Measurements from ENCODE around the gene PRKG1. TPM values are rescaled to one million over a fixed set of nuclear protein-coding genes. Genes with fewer than 3 reads are reported as not detected.
A peak's percentile ranks its signal among the peaks of the same experiment; 100 is the strongest.

The PRKG1 gene
- total and polyA plus RNA-seq, 2 donors (not counting 1 experiment from before 2014, with no cell fraction given) = 45.8 to 71.8 TPM

DNA sequence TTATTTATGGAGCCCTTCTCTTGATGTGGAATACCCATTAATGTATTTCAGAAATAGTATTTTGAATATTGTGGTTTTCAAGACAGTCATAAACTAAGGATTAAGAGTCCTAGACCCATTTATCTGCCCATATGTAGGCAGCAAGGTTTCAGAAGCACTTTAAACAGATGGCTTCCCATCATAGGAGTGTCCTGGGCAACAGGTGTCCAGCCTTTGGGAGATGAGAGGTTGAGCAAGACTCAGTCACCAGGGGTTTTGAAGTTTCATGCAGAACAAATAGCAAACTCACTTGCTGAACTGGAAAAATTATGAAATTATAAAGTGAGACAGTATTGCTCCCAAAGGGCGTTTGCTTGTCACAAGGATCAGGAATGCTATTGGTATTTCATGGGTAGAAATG lies 818.0 kb downstream of the PRKG1 start:
- DNase-seq (ENCODE audit: low read depth in 2 of 2) = no peak
- TF ChIP-seq, protein P1, sequence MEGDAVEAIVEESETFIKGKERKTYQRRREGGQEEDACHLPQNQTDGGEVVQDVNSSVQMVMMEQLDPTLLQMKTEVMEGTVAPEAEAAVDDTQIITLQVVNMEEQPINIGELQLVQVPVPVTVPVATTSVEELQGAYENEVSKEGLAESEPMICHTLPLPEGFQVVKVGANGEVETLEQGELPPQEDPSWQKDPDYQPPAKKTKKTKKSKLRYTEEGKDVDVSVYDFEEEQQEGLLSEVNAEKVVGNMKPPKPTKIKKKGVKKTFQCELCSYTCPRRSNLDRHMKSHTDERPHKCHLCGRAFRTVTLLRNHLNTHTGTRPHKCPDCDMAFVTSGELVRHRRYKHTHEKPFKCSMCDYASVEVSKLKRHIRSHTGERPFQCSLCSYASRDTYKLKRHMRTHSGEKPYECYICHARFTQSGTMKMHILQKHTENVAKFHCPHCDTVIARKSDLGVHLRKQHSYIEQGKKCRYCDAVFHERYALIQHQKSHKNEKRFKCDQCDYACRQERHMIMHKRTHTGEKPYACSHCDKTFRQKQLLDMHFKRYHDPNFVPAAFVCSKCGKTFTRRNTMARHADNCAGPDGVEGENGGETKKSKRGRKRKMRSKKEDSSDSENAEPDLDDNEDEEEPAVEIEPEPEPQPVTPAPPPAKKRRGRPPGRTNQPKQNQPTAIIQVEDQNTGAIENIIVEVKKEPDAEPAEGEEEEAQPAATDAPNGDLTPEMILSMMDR (conservative IDR thresholded peaks at IDR 0.05 in 1 of 2, IDR thresholded peaks at IDR 0.05 in 1 of 2; ENCODE audit: low read depth in 1 of 2, low read length in 2 of 2) = no peak
- no peak for TF ChIP-seq EZH2 (IDR thresholded peaks at IDR 0.05; ENCODE audit: low read length, missing control alignments)

DNA sequence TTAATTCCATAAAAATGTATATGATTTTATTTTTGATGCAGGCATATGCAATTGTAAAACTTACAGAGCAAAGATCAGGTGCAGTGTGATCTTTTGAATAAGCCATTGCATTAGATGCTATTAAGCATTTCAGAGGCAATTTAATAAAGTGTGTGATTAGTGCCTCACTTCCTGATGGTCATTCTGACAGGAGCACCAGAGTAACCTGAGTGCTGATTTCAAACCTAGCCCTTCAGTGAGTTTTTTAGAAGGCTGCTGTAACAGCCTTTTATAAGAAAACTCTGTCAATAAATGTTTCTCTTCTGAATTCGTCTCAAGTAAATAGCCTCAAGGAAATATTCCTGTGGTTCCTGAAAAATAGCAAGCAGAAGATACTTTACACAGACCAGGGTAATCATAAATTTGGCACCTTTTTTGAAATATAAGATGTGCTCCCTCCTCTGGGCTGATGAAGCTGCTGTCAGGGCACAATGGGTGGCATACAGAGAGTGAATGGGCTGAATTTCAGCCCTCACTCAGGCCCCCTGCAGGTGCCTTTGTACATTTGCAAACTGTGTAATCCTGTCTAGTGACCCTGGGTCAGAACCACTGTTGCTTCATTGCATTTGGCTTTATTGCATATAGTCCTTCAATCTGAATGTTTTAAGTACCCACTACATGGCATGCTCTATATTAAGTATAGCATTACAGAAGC lies 818.8 kb downstream of the PRKG1 start:
- H3K27me3 ChIP-seq (ENCODE audit: control insufficient read depth, insufficient read depth, low read length) = no peaks in the 10 kb centered on the region
- H3K4me3 ChIP-seq (replicated peaks in 1 of 4; ENCODE audit: control extremely low read depth in 1 of 4, insufficient read depth in 1 of 4, low read depth in 3 of 4, low read length in 4 of 4) = no peak overlapping the region
- H3K36me3 ChIP-seq (ENCODE audit: control insufficient read depth, insufficient read depth, low read length) = no peaks in the 10 kb centered on the region
- H3K4me2 ChIP-seq (ENCODE audit: extremely low read depth, insufficient read depth, low read length) = no peak overlapping the region
- no peaks in the 10 kb centered on the region for H3K9me3 ChIP-seq (ENCODE audit: control insufficient read depth, insufficient read depth, low read depth, low read length)
- H3K9ac ChIP-seq (ENCODE audit: insufficient read depth, low read length) = no peak overlapping the region
- no peaks in the 10 kb centered on the region for H3K79me2 ChIP-seq (ENCODE audit: control insufficient read depth, insufficient read depth, low read length)
- peak in 1 of 2 donors; percentile 35 for DNase-seq (ENCODE audit: low read depth in 2 of 2)
- no peaks in the 10 kb centered on the region for H4K20me1 ChIP-seq (ENCODE audit: control insufficient read depth, extremely low read depth, insufficient read depth, low read length)
- no peak overlapping the region for H2AFZ ChIP-seq (ENCODE audit: low read length)
- TF ChIP-seq, protein P1 (conservative IDR thresholded peaks at IDR 0.05 in 1 of 2, IDR thresholded peaks at IDR 0.05 in 1 of 2; ENCODE audit: low read depth in 1 of 2, low read length in 2 of 2) = peak; percentile 21 to 37
- no peak for TF ChIP-seq EZH2 (IDR thresholded peaks at IDR 0.05; ENCODE audit: low read length, missing control alignments)
- peaks cover 2% of the 10 kb centered on the region for H3K4me1 ChIP-seq (ENCODE audit: control insufficient read depth, extremely low read depth, insufficient read depth, low read length)
- no peak overlapping the region for H3K27ac ChIP-seq (ENCODE audit: insufficient read depth, low read length)

More for the DNA sequence above, 818.0 kb downstream of the PRKG1 start:
- Histone ChIP-seq H3K4me3 (replicated peaks in 1 of 4; ENCODE audit: control extremely low read depth in 1 of 4, insufficient read depth in 1 of 4, low read depth in 3 of 4, low read length in 4 of 4) (no peak overlapping the region), H3K9ac (ENCODE audit: insufficient read depth, low read length) (no peak overlapping the region), H3K9me3 (ENCODE audit: control insufficient read depth, insufficient read depth, low read depth, low read length) (no peaks in the 10 kb centered on the region), H3K27me3 (ENCODE audit: control insufficient read depth, insufficient read depth, low read length) (no peaks in the 10 kb centered on the region), H3K79me2 (ENCODE audit: control insufficient read depth, insufficient read depth, low read length) (no peaks in the 10 kb centered on the region), H2AFZ (ENCODE audit: low read length) (no peak overlapping the region), H3K27ac (ENCODE audit: insufficient read depth, low read length) (no peak overlapping the region), H3K4me1 (ENCODE audit: control insufficient read depth, extremely low read depth, insufficient read depth, low read length) (peaks cover 2% of the 10 kb centered on the region), H4K20me1 (ENCODE audit: control insufficient read depth, extremely low read depth, insufficient read depth, low read length) (no peaks in the 10 kb centered on the region), H3K4me2 (ENCODE audit: extremely low read depth, insufficient read depth, low read length) (no peak overlapping the region), H3K36me3 (ENCODE audit: control insufficient read depth, insufficient read depth, low read length) (no peaks in the 10 kb centered on the region)

DNA sequence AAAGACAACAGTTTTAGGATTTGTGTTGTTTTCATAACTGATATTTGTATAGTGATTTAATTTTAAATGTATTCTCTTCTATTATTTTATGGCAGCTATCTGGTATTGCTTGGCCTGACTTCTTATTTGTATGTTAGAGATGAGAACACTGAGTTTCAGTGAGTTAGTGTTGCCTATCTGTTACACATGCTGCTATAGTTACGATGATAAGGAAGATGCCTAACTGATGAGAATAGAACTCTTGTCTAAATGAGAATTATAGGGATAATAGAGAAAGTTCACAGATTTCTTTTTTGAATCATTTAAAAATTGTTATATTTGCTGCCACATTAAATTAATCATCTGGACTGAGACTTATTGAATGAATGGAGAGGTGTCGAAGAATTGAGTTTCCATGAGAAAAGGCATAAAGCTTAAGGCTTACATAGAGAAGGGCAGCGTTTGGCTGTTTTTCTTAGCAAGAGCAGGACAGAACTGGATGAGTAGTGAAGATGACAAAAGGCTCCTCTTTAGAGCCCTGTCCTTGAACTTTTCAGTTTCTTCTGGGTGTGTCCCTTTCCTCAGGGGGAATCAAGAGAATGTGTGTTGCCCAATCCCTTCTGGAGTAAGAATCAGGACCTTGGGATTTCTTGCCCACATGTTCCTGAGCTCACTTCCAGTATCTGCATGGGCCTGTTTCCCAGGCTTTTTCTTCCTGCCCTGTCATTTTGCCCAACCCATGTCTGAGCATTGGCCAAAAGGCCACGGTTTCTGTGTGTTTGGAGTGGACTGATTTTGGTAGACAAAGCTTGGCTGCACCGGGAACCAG lies 820.7 kb downstream of the PRKG1 start:
- peak overlapping the region; percentile 58 for H3K27ac ChIP-seq (ENCODE audit: insufficient read depth, low read length)
- no peak for TF ChIP-seq EZH2 (IDR thresholded peaks at IDR 0.05; ENCODE audit: low read length, missing control alignments)
- TF ChIP-seq, protein P1 (conservative IDR thresholded peaks at IDR 0.05 in 1 of 2, IDR thresholded peaks at IDR 0.05 in 1 of 2; ENCODE audit: low read depth in 1 of 2, low read length in 2 of 2) = no peak
- no peaks in the 10 kb centered on the region for H3K9me3 ChIP-seq (ENCODE audit: control insufficient read depth, insufficient read depth, low read depth, low read length)
- no peak overlapping the region for H3K4me3 ChIP-seq (replicated peaks in 1 of 4; ENCODE audit: control extremely low read depth in 1 of 4, insufficient read depth in 1 of 4, low read depth in 3 of 4, low read length in 4 of 4)
- no peak overlapping the region for H3K4me2 ChIP-seq (ENCODE audit: extremely low read depth, insufficient read depth, low read length)
- H3K79me2 ChIP-seq (ENCODE audit: control insufficient read depth, insufficient read depth, low read length) = no peaks in the 10 kb centered on the region
- H3K9ac ChIP-seq (ENCODE audit: insufficient read depth, low read length) = no peak overlapping the region
- no peaks in the 10 kb centered on the region for H4K20me1 ChIP-seq (ENCODE audit: control insufficient read depth, extremely low read depth, insufficient read depth, low read length)
- peak; percentile 54 to 87 for DNase-seq (ENCODE audit: low read depth in 2 of 2)
- no peaks in the 10 kb centered on the region for H3K36me3 ChIP-seq (ENCODE audit: control insufficient read depth, insufficient read depth, low read length)
- H3K27me3 ChIP-seq (ENCODE audit: control insufficient read depth, insufficient read depth, low read length) = no peaks in the 10 kb centered on the region
- no peak overlapping the region for H2AFZ ChIP-seq (ENCODE audit: low read length)
- peaks cover 2% of the 10 kb centered on the region for H3K4me1 ChIP-seq (ENCODE audit: control insufficient read depth, extremely low read depth, insufficient read depth, low read length)
